ENCODE measurements around the gene CIITA.

Gene CIITA

GRCh38 chr16:10942352-10943063 lies 65.5 kb downstream of the CIITA start, which contains the start of gene DEXI:
Gene DEXI (minus strand): TSS chr16:10942468. CDS start chr16:10942005, 463 bp downstream.
- peak within 1 kb of the TSS; percentile 54 for H3K4me3 ChIP-seq (ENCODE audit: low read length)
- TF ChIP-seq, protein P1, sequence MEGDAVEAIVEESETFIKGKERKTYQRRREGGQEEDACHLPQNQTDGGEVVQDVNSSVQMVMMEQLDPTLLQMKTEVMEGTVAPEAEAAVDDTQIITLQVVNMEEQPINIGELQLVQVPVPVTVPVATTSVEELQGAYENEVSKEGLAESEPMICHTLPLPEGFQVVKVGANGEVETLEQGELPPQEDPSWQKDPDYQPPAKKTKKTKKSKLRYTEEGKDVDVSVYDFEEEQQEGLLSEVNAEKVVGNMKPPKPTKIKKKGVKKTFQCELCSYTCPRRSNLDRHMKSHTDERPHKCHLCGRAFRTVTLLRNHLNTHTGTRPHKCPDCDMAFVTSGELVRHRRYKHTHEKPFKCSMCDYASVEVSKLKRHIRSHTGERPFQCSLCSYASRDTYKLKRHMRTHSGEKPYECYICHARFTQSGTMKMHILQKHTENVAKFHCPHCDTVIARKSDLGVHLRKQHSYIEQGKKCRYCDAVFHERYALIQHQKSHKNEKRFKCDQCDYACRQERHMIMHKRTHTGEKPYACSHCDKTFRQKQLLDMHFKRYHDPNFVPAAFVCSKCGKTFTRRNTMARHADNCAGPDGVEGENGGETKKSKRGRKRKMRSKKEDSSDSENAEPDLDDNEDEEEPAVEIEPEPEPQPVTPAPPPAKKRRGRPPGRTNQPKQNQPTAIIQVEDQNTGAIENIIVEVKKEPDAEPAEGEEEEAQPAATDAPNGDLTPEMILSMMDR (IDR thresholded peaks at IDR 0.05; ENCODE audit: insufficient read depth, low read depth, low read length, missing control alignments): peak; percentile 22
- DNase-seq (ENCODE audit: low read depth): peak; percentile 91

- TF ChIP-seq, protein P1 (IDR thresholded peaks at IDR 0.05; ENCODE audit: insufficient read depth, low read depth, low read length, missing control alignments): no peak
- peak overlapping the region; percentile 54 for H3K4me3 ChIP-seq (ENCODE audit: low read length)
- DNase-seq (ENCODE audit: low read depth): no peak
These were observed 66.0 kb downstream of the CIITA start for GRCh38 chr16:10943064-10943353.

GRCh38 chr16:10944249-10945064 lies 67.5 kb downstream of the CIITA start, which contains the start of gene CLEC16A:
Gene CLEC16A (plus strand): TSS chr16:10944564. CDS start chr16:10944718, 154 bp downstream.
- TF ChIP-seq, protein P1 (IDR thresholded peaks at IDR 0.05; ENCODE audit: insufficient read depth, low read depth, low read length, missing control alignments): no peak
- H3K4me3 ChIP-seq (ENCODE audit: low read length): peak within 1 kb of the TSS; percentile 88
- DNase-seq (ENCODE audit: low read depth): peak; percentile 98

- peak overlapping the region; percentile 88 for H3K4me3 ChIP-seq (ENCODE audit: low read length)
- DNase-seq (ENCODE audit: low read depth): no peak
- TF ChIP-seq, protein P1 (IDR thresholded peaks at IDR 0.05; ENCODE audit: insufficient read depth, low read depth, low read length, missing control alignments): no peak
These were observed 68.2 kb downstream of the CIITA start for GRCh38 chr16:10945065-10945787.

DNA sequence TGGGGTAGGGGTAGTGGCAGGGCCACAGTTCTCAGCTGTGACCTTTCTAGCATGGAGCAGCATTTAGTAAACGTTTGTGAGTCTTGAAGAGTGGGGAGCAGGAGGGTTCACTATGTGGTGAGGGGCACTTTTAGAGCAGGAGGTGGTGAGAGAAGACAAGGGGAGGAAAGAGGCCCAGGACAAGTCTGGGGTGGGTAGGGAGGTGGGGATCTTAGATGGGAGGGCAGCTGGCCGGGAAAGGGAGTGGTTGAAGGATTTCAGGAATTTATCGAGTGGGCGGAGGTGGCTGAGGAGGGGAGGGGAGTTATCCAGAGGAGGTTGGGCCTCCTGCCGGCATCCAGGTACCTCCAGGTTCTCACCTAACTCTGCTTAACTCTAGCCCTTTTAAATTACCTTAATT lies 69.3 kb downstream of the CIITA start:
- TF ChIP-seq, protein P1 (IDR thresholded peaks at IDR 0.05; ENCODE audit: insufficient read depth, low read depth, low read length, missing control alignments): no peak
- DNase-seq (ENCODE audit: low read depth): peak; percentile 54
- peak overlapping the region; percentile 20 for H3K4me3 ChIP-seq (ENCODE audit: low read length)

- H3K4me3 ChIP-seq (ENCODE audit: low read length): no peak overlapping the region
- DNase-seq (ENCODE audit: low read depth): no peak
- TF ChIP-seq, protein P1 (IDR thresholded peaks at IDR 0.05; ENCODE audit: insufficient read depth, low read depth, low read length, missing control alignments): no peak
These were observed 70.3 kb downstream of the CIITA start for GRCh38 chr16:10947211-10947787.
